ENCODE data around the gene PHOSPHO2. TPM values are rescaled to one million over a fixed set of nuclear protein-coding genes. Genes with fewer than 3 reads are reported as not detected.
A peak's percentile ranks its signal among the peaks of the same experiment; 100 is the strongest.

Gene PHOSPHO2
- total and polyA plus RNA-seq, 8 donors = 1.3 to 22.0 (median 3.9) TPM

DNA sequence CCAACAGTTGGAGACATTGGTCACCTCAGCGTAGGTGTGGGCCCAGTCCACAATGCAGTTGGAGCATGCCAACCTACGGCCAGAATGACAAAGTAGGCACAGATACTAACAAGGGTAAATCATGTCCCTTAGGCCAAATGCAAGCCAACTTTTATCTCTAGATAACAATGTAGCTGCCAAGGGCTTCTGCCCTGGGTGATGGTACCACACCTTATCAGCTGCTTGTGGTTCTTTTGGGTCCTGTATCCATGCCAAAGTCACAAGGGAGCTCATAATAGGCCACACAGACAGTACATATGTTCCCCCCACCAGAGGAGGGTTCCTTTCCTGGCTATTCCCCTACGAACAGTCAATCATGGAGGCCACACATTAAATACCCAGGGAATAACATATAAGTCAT lies 19.1 kb downstream of the PHOSPHO2 start:
- WGBS, 5 donors = 85 to 95% (median 87%) methylated on average over 3 of the region's 3 CpGs
- Histone ChIP-seq H3K36me3 (no peaks in the 10 kb centered on the region), H3K27ac (no peak overlapping the region), H3K4me3 (no peak overlapping the region), H3K27me3 (no peaks in the 10 kb centered on the region), H3K4me1 (peaks cover 16 to 33% (median 26%) of the 10 kb centered on the region in 4 donors), H3K9me3 (no peaks in the 10 kb centered on the region)
- TF ChIP-seq EP300 (IDR thresholded peaks at IDR 0.05) (no peak), POLR2A (IDR thresholded peaks at IDR 0.05) (no peak), POLR2AphosphoS5 (IDR thresholded peaks at IDR 0.05) (no peak)
- TF ChIP-seq, protein P1, sequence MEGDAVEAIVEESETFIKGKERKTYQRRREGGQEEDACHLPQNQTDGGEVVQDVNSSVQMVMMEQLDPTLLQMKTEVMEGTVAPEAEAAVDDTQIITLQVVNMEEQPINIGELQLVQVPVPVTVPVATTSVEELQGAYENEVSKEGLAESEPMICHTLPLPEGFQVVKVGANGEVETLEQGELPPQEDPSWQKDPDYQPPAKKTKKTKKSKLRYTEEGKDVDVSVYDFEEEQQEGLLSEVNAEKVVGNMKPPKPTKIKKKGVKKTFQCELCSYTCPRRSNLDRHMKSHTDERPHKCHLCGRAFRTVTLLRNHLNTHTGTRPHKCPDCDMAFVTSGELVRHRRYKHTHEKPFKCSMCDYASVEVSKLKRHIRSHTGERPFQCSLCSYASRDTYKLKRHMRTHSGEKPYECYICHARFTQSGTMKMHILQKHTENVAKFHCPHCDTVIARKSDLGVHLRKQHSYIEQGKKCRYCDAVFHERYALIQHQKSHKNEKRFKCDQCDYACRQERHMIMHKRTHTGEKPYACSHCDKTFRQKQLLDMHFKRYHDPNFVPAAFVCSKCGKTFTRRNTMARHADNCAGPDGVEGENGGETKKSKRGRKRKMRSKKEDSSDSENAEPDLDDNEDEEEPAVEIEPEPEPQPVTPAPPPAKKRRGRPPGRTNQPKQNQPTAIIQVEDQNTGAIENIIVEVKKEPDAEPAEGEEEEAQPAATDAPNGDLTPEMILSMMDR (IDR thresholded peaks at IDR 0.05) = no peak
- intact Hi-C loops (cut with DNase I; ENCODE audit: low total_unique reads) = no loop called here
- DNase-seq = no peak

DNA sequence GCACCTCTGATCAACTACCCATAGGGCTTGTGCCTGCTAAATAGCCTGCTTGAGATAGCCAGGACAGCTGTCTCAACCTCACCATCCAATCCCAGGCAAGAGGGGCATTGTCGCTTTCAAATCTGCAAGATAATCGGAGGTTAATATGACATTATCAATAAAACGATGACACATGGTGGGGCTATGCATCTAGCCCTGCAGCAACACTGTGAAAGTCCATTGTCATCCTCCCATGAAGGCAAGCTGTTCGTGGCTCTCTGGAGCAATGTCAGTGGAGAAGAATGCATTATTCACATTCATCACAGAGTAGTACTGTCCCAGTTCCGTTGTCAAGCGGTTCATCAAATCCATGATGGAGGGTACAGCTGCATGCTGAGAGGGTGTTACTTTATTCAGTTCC lies 20.4 kb downstream of the PHOSPHO2 start:
- intact Hi-C loops (cut with DNase I; ENCODE audit: low total_unique reads) = no loop called here

DNA sequence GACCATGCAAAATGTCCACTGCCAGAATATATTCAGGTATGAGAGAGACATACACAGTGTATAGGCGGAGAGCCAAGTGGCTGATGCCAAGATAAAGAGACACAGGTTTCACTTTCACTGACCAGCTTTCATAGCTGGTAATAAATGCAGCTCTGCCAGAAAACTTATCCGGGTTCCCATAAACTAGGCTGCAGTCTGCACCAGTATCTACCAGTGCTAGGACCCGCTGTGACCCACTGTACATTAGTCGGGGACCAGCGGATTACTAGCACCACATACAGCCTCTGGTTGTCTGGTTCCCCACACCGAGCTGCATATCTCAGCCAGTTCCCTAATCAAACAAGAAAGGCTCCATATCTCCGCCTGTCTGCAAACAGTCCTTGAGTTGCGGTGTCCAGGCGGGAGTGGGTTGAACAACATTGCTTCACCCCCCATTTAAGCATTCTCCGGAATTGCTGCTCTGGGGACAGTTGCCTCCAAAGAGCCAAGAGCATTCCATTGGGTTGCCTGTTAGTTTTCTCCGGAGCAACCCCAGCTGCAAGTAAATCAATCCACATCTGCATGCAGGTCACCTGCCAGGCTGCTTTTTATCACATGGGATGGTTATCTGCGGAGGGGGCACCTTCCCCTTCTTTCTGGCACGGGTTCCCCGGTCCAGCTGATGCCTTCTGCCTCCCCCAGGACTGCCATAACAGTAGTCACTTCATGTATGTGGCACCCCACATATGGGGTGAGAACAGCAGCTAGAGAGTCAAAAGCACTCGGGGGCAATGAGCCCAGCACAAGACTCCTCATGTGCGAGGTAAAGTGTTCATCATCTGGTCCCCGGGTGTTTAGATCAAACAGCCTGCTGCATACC lies 21.3 kb downstream of the PHOSPHO2 start:
- no peaks in the 10 kb centered on the region for H3K36me3 ChIP-seq
- no peaks in the 10 kb centered on the region for H3K27me3 ChIP-seq
- H3K4me1 ChIP-seq = peaks cover 16 to 28% (median 24%) of the 10 kb centered on the region in 4 donors
- H3K4me3 ChIP-seq = peak overlapping the region; percentile 28 to 49 (median 37)
- no peak for TF ChIP-seq EP300 (IDR thresholded peaks at IDR 0.05)
- TF ChIP-seq, protein P1 (IDR thresholded peaks at IDR 0.05) = no peak
- TF ChIP-seq POLR2A (IDR thresholded peaks at IDR 0.05) = no peak
- TF ChIP-seq POLR2AphosphoS5 (IDR thresholded peaks at IDR 0.05) = no peak
- peak overlapping the region; percentile 25 to 74 (median 38) for H3K27ac ChIP-seq
- 20 to 27% (median 22%) methylated on average over 17 of the region's 17 CpGs for WGBS, 5 donors
- DNase-seq = peak; percentile 66 to 83
- intact Hi-C loops (cut with DNase I; ENCODE audit: low total_unique reads) = no loop called here
- H3K9me3 ChIP-seq = no peaks in the 10 kb centered on the region

More for the DNA sequence above, 20.4 kb downstream of the PHOSPHO2 start:
- Histone ChIP-seq H3K4me1 (peaks cover 16 to 33% (median 26%) of the 10 kb centered on the region in 4 donors), H3K36me3 (no peaks in the 10 kb centered on the region), H3K27me3 (no peaks in the 10 kb centered on the region), H3K9me3 (no peaks in the 10 kb centered on the region), H3K27ac (no peak overlapping the region), H3K4me3 (peak overlapping the region in 1 of 4 donors; percentile 49)
- WGBS, 5 donors = 79 to 95% (median 86%) methylated on average over 6 of the region's 6 CpGs
- TF ChIP-seq EP300 (IDR thresholded peaks at IDR 0.05) (no peak), POLR2AphosphoS5 (IDR thresholded peaks at IDR 0.05) (no peak), POLR2A (IDR thresholded peaks at IDR 0.05) (no peak)
- TF ChIP-seq, protein P1 (IDR thresholded peaks at IDR 0.05) = no peak
- no peak for DNase-seq

DNA sequence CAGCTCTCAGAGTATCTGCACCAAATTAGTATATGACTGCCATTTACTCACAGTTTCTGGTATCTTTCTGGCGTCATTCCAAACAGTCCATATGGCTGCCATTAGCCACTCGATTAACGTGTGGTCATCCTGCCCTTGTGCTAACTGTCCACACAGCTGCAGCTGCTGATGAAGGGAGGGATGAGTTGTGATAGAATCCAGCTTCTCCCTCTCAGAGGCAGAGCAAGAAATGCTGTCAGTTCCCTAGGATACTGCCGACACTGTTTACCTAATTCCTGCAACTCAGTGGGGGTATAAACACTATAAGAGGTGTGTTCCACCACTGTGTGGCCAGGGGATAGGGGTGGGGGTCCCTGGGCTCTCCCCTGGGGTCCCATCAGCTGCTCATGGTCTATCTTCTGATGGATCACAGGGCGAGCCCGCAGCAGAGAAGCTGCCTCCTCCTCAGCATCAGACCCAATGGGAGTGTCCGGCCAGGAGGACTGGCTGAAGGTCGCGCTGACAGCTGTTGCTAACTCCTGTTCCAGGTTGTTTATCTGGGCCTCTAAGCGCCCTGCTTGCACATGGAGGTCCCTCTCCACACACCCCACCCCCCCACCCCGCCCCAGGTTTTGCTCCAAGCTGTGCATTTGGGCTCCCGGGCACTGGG lies 22.1 kb downstream of the PHOSPHO2 start:
- TF ChIP-seq, protein P1 (IDR thresholded peaks at IDR 0.05) = no peak
- no peak for TF ChIP-seq POLR2A (IDR thresholded peaks at IDR 0.05)
- no peak for TF ChIP-seq POLR2AphosphoS5 (IDR thresholded peaks at IDR 0.05)
- no peak for TF ChIP-seq EP300 (IDR thresholded peaks at IDR 0.05)
- 10 to 41% (median 29%) methylated on average over 3 to 12 of the region's 12 CpGs for WGBS, 5 donors
- Histone ChIP-seq H3K27ac (no peak overlapping the region), H3K4me1 (peaks cover 16 to 28% (median 24%) of the 10 kb centered on the region in 4 donors), H3K36me3 (no peaks in the 10 kb centered on the region), H3K4me3 (peak overlapping the region in 1 of 4 donors; percentile 39), H3K9me3 (no peaks in the 10 kb centered on the region), H3K27me3 (no peaks in the 10 kb centered on the region)
- peak; percentile 30 to 80 for DNase-seq
- intact Hi-C loops (cut with DNase I; ENCODE audit: low total_unique reads) = no loop called here

Data from stomach (tissue), 9 donors.